Ramos (cell line): ENCODE measurements around the gene EFS.
"Not testable (repeated sequence)": the region's sequence is repeated elsewhere in the genome, so short reads cannot be mapped to it uniquely, and the experiment has no call there.

Experiments
- in situ Hi-C: fragments of 300-500 bp; cut with MboI; formaldehyde crosslinking; loops from one replicate; pipeline ENCODE4 v1.14.3; 2022; ENCODE audit warnings: low sequenced_read_pairs; ENCODE audit not compliant: unreplicated experiment

The EFS gene

GRCh38 chr14:23365036-23365731 lies at the start of gene EFS:
TSS of gene EFS (minus strand) at chr14:23365172. CDS start at chr14:23365025, 147 bp downstream.
- in situ Hi-C loops, result no loop called here

GRCh38 chr14:23414254-23414653 lies 49.3 kb upstream of the EFS start:
- in situ Hi-C loops, result no loop called here

- in situ Hi-C loops, result no loop called here
Observed at GRCh38 chr14:23413681-23414080, 48.7 kb upstream of the EFS start.

GRCh38 chr14:23411563-23412525 lies 46.9 kb upstream of the EFS start:
- in situ Hi-C loops, result no loop called here

- in situ Hi-C loops, result no loop called here
Observed at GRCh38 chr14:23409966-23410635, 45.1 kb upstream of the EFS start.

- in situ Hi-C loops, result no loop called here
Observed at GRCh38 chr14:23409475-23409874, 44.5 kb upstream of the EFS start.

GRCh38 chr14:23408307-23408630 lies 43.3 kb upstream of the EFS start:
- in situ Hi-C loops, result no loop called here

- in situ Hi-C loops, result no loop called here
Observed at GRCh38 chr14:23407516-23408306, 42.7 kb upstream of the EFS start, which contains the start of gene MYH6. TSS of gene MYH6 (minus strand) at chr14:23408273. CDS start at chr14:23407223, 1,050 bp downstream.

GRCh38 chr14:23406725-23407355 lies 41.9 kb upstream of the EFS start:
- in situ Hi-C loops, result no loop called here

GRCh38 chr14:23406244-23406643 lies 41.3 kb upstream of the EFS start:
- in situ Hi-C loops, result no loop called here

GRCh38 chr14:23405516-23406025 lies 40.6 kb upstream of the EFS start:
- in situ Hi-C loops, result no loop called here

- in situ Hi-C loops, result no loop called here
Observed at GRCh38 chr14:23405096-23405495, 40.1 kb upstream of the EFS start.

- in situ Hi-C loops, result no loop called here
Observed at GRCh38 chr14:23404331-23404900, 39.4 kb upstream of the EFS start.

- in situ Hi-C loops, result no loop called here
Observed at GRCh38 chr14:23403908-23404307, 38.9 kb upstream of the EFS start.

- in situ Hi-C loops, result no loop called here
Observed at GRCh38 chr14:23403139-23403438, 38.1 kb upstream of the EFS start.

GRCh38 chr14:23402296-23403138 lies 37.5 kb upstream of the EFS start:
- in situ Hi-C loops, result no loop called here

GRCh38 chr14:23401291-23401690 lies 36.3 kb upstream of the EFS start:
- in situ Hi-C loops, result no loop called here

GRCh38 chr14:23400496-23401149 lies 35.7 kb upstream of the EFS start:
- in situ Hi-C loops, result not testable (repeated sequence)
